KMS-11 (cell line): ENCODE results near the gene ARGLU1.

Experiments
- H2AFZ ChIP-seq: fragments of 200-600 bp; sonication (generic); 2 replicates; pipeline ENCODE4 v1.6.1; 2016; ENCODE audit warnings: antibody characterized with exemption, mixed run types, low read depth
- H3K27ac ChIP-seq: fragments of 200-600 bp; sonication (generic); 2 replicates; pipeline ENCODE4 v1.6.1; 2016; ENCODE audit warnings: mild to moderate bottlenecking, mixed run types
- H3K27me3 ChIP-seq: fragments of 200-600 bp; sonication (generic); 2 replicates; pipeline ENCODE4 v1.6.1; 2017; ENCODE audit warnings: mild to moderate bottlenecking, low read depth, mixed run types, moderate library complexity; ENCODE audit not compliant: insufficient read depth
- H3K36me3 ChIP-seq: fragments of 200-600 bp; sonication (generic); 2 replicates; pipeline ENCODE4 v1.6.1; 2017; ENCODE audit warnings: mild to moderate bottlenecking, mixed run types; ENCODE audit not compliant: insufficient read depth
- H3K4me1 ChIP-seq: fragments of 200-600 bp; sonication (generic); 2 replicates; pipeline ENCODE4 v1.6.1; 2016; ENCODE audit warnings: mild to moderate bottlenecking, low read depth, mixed run types; ENCODE audit not compliant: poor library complexity, severe bottlenecking
- H3K4me2 ChIP-seq: fragments of 200-600 bp; sonication (generic); 2 replicates; pipeline ENCODE4 v1.7.0; 2016; ENCODE audit warnings: mild to moderate bottlenecking, mixed run types
- H3K4me3 ChIP-seq: fragments of 200-600 bp; sonication (generic); IDR thresholded peaks from 2 replicates; pipeline ENCODE4 v1.6.1; 2017; ENCODE audit warnings: low read depth, low read length, mixed read lengths; ENCODE audit not compliant: insufficient read depth
- H3K79me2 ChIP-seq: fragments of 200-600 bp; sonication (generic); 2 replicates; pipeline ENCODE4 v1.6.1; 2016; ENCODE audit warnings: low read depth, mixed run types; ENCODE audit not compliant: insufficient read depth
- H3K9ac ChIP-seq: fragments of 200-600 bp; sonication (generic); 2 replicates; pipeline ENCODE4 v1.6.1; 2016; ENCODE audit warnings: mild to moderate bottlenecking, mixed run types
- H4K20me1 ChIP-seq: fragments of 200-600 bp; sonication (generic); 2 replicates; pipeline ENCODE4 v1.6.1; 2016; ENCODE audit warnings: mild to moderate bottlenecking, mixed run types; ENCODE audit not compliant: insufficient read depth
- TF ChIP-seq, protein P1 (sequence below): fragments of 200-600 bp; sonication (generic); conservative IDR thresholded peaks from 2 replicates; pipeline ENCODE4 v1.6.1; 2017; ENCODE audit warnings: low read depth, mild to moderate bottlenecking, antibody characterized with exemption, low read length, moderate library complexity, mixed read lengths

Gene ARGLU1

GRCh38 chr13:106558527-106558926 lies 9.4 kb downstream of the ARGLU1 start:
- H3K36me3 ChIP-seq, result peaks cover 3% of the 10 kb centered on the region; the same call in 1 of the 2 replicates
- H2AFZ ChIP-seq, result no peak overlapping the region
- TF ChIP-seq, protein P1, sequence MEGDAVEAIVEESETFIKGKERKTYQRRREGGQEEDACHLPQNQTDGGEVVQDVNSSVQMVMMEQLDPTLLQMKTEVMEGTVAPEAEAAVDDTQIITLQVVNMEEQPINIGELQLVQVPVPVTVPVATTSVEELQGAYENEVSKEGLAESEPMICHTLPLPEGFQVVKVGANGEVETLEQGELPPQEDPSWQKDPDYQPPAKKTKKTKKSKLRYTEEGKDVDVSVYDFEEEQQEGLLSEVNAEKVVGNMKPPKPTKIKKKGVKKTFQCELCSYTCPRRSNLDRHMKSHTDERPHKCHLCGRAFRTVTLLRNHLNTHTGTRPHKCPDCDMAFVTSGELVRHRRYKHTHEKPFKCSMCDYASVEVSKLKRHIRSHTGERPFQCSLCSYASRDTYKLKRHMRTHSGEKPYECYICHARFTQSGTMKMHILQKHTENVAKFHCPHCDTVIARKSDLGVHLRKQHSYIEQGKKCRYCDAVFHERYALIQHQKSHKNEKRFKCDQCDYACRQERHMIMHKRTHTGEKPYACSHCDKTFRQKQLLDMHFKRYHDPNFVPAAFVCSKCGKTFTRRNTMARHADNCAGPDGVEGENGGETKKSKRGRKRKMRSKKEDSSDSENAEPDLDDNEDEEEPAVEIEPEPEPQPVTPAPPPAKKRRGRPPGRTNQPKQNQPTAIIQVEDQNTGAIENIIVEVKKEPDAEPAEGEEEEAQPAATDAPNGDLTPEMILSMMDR, result no peak
- H3K79me2 ChIP-seq, result peaks cover 87% of the 10 kb centered on the region
- H4K20me1 ChIP-seq, result peaks cover 40% of the 10 kb centered on the region
- no peaks in the 10 kb centered on the region for H3K27me3 ChIP-seq
- H3K4me3 ChIP-seq, result no peak overlapping the region
- H3K27ac ChIP-seq, result no peak overlapping the region
- no peak overlapping the region for H3K4me2 ChIP-seq
- H3K9ac ChIP-seq, result no peak overlapping the region
- H3K4me1 ChIP-seq, result peaks cover 31% of the 10 kb centered on the region

DNA sequence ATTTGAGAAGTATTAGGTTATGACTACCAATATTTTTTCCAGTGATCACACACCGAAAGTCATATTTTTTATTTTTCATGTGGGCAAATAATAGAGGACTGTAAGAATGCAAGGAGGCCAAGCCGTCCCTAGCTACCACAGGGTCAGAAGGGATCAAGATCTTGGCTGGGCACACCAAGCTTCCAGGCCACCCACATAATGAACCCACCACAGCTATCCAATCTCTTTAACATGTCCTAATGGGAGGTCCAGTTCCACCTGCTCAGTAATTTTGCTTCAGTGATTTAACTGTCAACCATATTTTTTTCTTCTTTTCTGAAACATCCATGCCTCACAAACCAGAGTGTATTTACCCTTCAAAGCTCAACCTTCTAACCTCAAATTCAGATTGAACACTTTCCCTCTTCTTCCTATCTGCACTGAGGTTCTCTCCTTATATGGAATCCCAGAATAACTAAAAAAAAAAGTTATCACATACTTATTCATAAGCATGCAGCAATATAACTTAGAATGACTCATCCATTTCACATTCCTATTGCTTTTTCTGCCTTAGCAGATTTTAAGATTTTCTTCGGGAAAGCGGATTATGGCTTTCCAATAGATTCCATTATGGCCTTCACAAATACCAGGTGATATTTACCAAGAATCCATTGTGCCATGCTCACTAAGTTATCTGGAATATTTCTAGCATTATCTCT lies 12.2 kb downstream of the ARGLU1 start:
- H2AFZ ChIP-seq, result no peak overlapping the region
- no peak overlapping the region for H3K4me3 ChIP-seq
- peaks cover 74% of the 10 kb centered on the region for H3K79me2 ChIP-seq
- H3K27ac ChIP-seq, result no peak overlapping the region
- no peak overlapping the region for H3K9ac ChIP-seq
- TF ChIP-seq, protein P1, result no peak
- peaks cover 16% of the 10 kb centered on the region; the same call in 1 of the 2 replicates for H4K20me1 ChIP-seq
- peaks cover 3% of the 10 kb centered on the region; the same call in 1 of the 2 replicates for H3K36me3 ChIP-seq
- H3K27me3 ChIP-seq, result no peaks in the 10 kb centered on the region
- no peak overlapping the region for H3K4me2 ChIP-seq
- peaks cover 6% of the 10 kb centered on the region for H3K4me1 ChIP-seq

- Histone ChIP-seq H3K4me2 (no peak overlapping the region), H2AFZ (no peak overlapping the region), H3K4me3 (no peak overlapping the region), H3K9ac (no peak overlapping the region), H3K27ac (no peak overlapping the region), H3K27me3 (no peaks in the 10 kb centered on the region), H3K36me3 (no peaks in the 10 kb centered on the region), H3K79me2 (peaks cover 39% of the 10 kb centered on the region), H3K4me1 (no peaks in the 10 kb centered on the region), H4K20me1 (no peaks in the 10 kb centered on the region)
- TF ChIP-seq, protein P1, result no peak
These were observed 16.2 kb downstream of the ARGLU1 start for GRCh38 chr13:106551751-106552150.

DNA sequence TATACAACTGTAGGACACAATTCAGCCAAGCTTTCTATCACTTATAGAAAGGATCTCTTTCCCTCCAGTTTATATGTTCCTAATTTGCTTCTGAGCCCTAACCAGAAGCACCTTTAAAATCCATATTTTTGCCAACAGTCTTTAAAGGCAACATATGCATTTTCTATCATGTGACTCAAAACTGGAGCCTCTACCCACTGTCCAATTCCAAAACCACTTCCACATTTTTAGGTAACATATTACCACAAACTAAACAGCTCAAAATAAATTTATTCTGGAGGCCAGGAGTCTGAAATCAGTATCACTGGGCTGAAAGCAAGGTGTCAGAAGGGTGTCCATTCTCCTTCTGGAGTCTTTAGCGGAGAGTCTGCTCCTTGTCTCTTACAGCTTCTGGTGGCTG lies 16.6 kb downstream of the ARGLU1 start:
- no peak overlapping the region for H3K4me3 ChIP-seq
- no peaks in the 10 kb centered on the region for H3K27me3 ChIP-seq
- no peaks in the 10 kb centered on the region for H3K4me1 ChIP-seq
- no peak overlapping the region for H3K9ac ChIP-seq
- no peaks in the 10 kb centered on the region; the same call in 1 of the 2 replicates for H4K20me1 ChIP-seq
- no peak overlapping the region for H3K27ac ChIP-seq
- no peak overlapping the region for H3K4me2 ChIP-seq
- TF ChIP-seq, protein P1, result no peak
- H3K79me2 ChIP-seq, result peaks cover 35% of the 10 kb centered on the region
- no peaks in the 10 kb centered on the region for H3K36me3 ChIP-seq
- no peak overlapping the region for H2AFZ ChIP-seq
